ENCODE results near the gene FPR3.
"Not testable (repeated sequence)": the region's sequence is repeated elsewhere in the genome, so short reads cannot be mapped to it uniquely, and the experiment has no call there.

FPR3 gene

DNA sequence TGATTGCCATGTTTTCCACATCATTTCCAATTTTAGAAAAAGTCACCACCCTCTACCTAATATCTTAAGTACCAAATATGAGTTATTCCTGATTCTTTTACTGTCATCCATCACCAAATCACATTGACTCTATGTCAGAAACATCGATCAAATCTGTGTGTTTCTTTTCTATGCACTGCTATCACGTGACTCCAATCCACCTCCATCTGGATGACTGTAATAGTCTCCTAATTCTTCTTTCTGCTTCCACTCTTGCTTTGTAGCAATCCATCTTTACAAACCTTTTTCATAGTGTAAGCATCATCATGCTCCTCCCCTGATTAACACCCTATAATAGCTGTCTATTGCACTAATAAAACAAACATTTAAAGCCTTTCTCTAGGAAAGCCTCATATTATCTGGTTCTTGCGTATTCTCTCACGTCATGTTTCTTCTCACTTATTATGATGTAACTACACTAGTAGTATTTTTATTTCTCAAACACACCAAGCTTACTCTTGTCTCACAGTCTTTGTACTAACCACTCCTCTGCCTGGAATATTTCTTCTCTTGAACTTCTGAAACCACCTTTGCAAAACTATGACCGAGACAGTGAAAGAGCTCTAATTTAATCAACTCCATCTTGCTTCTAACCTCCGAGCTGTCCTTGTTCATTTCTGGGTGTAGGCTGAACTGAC lies 10.7 kb upstream of the FPR3 start:
- no peak for DNase-seq

DNA sequence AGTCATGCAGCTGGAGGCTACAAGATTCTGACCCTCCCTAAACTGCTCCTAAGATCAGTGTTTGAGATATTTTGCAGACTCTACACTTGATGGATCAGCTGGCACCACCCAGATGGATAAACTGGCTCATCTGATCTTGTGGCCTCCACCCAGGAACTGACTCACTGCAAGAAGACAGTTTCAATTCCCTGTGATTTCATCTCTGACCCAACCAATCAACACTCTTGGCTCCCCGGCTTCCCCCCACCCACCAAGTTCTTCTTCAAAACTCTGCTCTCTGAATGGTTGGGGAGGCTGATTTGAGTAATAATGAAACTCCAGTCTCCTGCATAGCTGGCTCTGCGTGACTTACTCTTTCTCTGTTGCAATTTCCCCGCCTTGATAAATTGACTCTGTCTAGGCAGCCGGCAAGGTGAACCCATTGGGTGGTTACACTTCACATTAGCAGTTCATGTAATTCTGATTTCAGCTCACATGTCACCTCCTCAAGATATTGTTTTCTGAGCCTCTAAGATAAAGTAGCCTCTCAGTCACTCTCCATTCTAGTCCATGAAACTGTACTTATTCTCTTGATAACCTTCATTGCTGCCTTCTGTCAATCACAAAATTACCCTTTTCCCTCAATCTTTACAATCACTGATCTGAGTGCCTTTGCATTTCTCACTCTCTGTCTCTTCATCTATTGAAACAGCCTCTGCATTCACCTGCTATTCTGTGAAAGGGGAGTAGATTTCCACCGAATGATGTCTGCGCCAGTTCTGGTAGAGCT lies 9.9 kb upstream of the FPR3 start:
- no peak for DNase-seq

DNA sequence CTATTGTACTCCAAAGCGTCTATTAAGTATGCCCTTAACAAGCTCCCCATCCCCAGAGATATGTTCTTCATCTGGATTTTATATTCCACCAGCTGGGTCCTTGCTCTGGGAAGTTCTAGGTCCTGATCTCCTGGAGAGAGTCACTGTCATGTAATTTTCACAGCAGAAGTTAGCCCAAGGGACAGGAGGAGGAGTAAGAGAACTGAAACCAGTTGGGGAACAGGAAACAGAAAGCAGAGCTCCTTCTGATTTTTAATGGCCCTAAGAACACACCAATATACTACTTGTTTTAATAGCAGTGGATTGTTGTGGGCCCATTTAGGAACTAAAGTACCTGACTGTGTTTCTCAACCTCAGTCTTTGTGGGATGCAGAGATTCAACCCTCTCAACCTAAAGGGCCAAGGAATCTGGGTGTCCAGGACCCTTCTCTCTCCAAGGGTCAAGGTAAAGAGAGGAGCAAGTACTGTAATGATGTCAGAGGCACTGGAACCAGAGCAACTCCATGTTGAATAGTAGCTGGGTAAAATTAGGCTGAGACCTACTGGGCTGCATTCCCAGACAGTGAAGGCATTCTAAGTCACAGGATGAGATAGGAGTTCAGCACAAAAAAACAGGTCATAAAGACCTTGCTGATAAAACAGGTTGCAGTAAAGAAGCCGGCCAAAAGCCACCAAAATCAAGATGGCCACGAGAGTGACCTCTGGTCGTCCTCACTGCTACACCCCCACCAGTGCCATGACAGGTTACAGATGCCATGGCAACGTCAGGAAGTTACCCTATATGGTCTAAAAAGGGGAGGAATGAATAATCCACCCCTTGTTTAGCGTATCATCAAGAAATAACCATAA lies 8.1 kb upstream of the FPR3 start:
- no peak for DNase-seq

GRCh38 chr19:51788029-51788428 lies 6.9 kb upstream of the FPR3 start:
- DNase-seq: no peak

GRCh38 chr19:51789061-51789795 lies 5.7 kb upstream of the FPR3 start:
- DNase-seq: no peak

DNA sequence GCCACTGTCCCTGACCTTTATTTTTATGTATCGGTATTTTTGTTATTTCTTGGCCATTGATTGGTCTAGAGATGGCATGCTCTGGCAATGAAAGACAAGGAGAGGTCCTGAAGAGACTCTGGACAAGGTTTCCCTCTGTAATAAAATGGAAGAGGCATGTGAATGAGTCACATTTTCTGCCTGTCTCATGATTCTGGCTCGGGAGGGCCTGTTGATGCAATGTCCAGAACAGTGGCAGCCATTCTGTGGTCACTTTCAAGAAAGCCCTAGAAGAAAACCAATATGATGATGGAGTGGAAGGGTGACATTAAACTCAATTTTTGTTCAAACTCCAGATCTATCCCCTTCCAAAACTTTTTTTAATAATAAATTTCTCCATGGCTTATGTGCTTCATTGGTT lies 2.0 kb upstream of the FPR3 start:
- DNase-seq: no peak

GRCh38 chr19:51793994-51794393 lies 963 bp upstream of the FPR3 start:
- DNase-seq: no peak

- DNase-seq: no peak
Measured at GRCh38 chr19:51796195-51796679, 1.3 kb downstream of the FPR3 start.

- no peak for DNase-seq
Measured at GRCh38 chr19:51797480-51797879, 2.5 kb downstream of the FPR3 start.

DNA sequence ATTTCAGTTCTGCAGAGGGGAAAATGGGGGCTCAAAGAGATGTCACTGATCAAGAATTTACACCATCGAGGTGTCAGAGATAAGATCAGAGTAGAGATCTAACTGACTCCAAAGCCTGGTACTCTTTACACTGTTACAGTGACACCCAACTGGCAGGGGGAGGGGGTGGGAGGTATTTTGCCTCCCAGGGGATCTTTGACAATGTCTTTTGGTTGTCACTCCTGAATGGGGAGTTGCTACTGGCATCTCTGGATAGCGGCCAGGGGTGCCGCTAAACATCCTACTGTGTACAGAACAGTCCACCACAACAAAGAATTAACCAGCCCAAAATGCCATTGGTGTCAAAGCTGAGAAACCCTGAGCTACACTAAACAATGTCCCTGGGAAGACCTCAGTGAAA lies 3.1 kb downstream of the FPR3 start:
- no peak for DNase-seq

GRCh38 chr19:51799034-51799773 lies 4.2 kb downstream of the FPR3 start:
- no peak for DNase-seq

DNA sequence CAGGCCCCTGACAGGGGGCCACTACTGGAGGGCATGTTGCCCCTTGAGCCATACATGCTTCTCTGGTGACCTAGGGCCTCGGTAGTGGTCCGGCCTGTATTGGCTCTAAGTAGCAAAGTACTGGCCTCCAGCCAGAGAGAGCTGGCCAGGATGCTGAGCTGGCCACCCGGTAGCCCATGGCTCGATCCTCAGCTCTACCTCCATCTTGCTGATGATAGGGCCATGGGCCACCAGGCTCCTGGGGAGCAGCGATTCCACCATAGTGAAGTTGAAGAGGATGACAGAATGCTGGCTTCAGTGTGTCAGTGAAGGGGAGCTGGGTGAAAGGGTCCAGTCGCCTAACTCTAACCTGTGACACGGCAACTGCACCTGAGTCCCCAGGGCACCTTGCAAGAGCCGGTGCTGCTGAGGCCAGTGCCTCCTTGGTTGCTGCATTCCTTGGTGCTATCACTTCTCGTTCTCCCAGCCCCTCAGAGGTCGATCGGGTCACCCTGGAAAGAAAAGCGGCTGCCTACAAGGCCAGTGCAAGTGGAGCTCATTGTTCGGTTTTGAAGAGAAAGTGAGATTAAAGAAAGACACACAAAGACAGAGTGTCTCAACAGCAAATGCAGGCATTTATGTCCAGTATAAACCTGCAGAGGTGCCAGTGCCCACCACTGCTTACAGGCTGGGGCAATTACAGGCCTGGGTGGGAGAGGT lies 5.0 kb downstream of the FPR3 start:
- DNase-seq: no peak

GRCh38 chr19:51800473-51801244 lies 5.7 kb downstream of the FPR3 start:
- no peak for DNase-seq

GRCh38 chr19:51802775-51803174 lies 7.8 kb downstream of the FPR3 start:
- no peak for DNase-seq

DNA sequence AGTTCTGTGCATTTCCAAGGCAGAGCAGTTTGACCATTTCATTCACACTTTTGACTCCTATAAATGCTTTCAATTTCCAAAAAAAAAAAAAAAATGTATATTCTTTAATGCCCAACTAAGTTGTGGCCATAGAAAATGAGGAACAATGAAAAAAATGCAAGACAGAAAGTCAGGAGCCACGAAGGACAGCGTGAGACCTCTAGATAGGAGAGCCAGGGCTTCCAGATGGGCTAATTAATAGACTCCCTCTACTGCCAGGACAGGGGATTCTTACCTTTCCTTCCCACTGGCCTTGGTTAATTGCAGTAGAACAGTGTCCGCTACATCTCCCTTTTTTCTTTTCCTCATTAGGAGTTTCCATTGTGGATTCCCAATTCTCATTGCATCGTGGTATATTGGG lies 8.6 kb downstream of the FPR3 start:
- DNase-seq: no peak

- DNase-seq: no peak
Measured at GRCh38 chr19:51803967-51804366, 9.0 kb downstream of the FPR3 start.

- not testable (repeated sequence) for DNase-seq
Measured at GRCh38 chr19:51804789-51805188, 9.8 kb downstream of the FPR3 start.

- not testable (repeated sequence) for DNase-seq
Measured at GRCh38 chr19:51805396-51805795, 10.4 kb downstream of the FPR3 start.

GRCh38 chr19:51806571-51806970 lies 11.6 kb downstream of the FPR3 start:
- DNase-seq: not testable (repeated sequence)

DNA sequence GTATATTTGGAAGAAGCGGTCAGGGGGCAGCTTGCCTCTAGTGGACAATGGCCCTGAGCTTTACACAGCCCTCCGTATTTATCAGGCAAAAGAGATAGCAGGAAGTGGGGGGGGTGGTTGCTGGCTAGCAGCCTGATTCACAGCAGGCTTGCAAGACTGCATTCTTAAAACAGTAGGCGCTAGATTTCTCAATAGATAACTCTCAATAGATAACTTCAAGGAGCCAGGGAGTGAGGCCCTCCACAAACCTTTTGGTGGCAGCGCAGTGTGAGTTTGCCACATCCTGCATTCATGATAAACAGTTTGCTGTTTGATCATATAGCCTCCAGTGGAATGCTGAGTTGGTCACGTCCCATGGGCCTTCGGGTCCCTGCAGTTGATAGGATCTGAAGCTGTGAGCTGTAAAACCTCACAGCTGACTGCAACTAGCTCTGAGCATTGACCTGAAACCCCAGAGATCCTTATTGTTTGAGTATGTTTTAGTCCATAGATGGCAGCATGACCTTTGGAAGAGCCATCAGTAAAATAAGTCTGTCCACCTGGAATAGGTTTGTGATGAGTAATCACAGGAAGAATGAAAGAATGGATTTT lies 12.2 kb downstream of the FPR3 start:
- no peak for DNase-seq

All from NCI-H82 (cell line).